NCI-H82 treated with DMSO at 0.1 percent for 48 hours (cell line): Measurements from ENCODE around the gene EEF2KMT.

Source experiments
- DNase-seq: peaks from one replicate; lab custom pipeline; 2025; ENCODE audit not compliant: unreplicated experiment; lab: John Stamatoyannopoulos, UW

Gene EEF2KMT

DNA sequence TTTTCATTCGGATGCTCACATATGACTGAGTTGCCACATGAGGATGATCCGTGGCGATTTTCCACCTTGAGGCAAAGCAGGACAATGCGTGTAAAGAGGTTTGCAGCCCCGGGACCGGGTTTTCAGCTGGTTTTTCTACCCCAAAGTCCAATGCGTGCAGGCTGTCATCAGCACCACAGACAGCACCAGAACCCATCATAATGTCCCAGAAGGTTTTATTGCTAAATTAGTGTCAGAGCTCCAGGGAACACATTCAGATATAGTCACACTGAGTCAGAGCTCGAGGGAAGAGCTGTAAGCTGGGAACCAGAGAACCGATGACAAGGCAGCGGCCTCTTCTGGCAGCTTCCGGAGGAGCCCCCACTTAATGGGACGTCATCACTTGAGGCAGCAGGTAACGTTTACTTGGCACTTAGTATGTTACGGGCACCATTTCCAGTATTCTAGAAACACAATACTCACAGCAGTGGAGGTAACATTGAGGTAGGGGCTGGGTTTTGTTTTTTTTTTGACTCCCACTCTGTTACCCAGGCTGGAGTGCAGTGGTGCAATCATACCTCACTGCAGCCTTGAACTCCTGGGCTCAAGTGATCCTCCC is 54.9 kb downstream of the EEF2KMT start:
- DNase-seq, result no peak

DNA sequence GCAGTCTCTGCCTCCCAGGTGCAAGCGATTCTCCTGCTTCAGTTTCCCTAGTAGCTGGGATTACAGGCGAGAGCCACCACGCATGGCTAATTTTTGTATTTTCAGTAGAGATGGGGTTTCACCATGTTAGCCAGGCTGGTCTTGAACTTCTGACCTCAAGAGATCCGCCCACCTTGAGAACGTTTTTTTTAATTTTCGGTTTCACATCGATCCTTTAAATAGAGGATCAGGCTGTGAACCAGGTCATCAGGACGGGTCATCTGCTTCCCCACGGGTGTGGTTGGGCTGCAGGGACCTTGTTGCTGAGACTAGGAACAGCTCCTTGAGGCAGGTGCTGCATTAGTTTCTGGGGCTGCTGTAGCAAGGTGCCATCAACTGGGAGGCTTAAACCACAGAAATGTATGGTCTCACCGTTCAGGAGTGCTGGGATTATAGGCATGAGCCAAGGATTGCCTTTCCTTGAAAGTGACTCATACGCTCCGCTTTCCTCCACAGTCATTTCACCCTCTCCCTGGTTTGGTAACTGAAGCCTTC is 55.9 kb downstream of the EEF2KMT start:
- DNase-seq, result no peak

DNA sequence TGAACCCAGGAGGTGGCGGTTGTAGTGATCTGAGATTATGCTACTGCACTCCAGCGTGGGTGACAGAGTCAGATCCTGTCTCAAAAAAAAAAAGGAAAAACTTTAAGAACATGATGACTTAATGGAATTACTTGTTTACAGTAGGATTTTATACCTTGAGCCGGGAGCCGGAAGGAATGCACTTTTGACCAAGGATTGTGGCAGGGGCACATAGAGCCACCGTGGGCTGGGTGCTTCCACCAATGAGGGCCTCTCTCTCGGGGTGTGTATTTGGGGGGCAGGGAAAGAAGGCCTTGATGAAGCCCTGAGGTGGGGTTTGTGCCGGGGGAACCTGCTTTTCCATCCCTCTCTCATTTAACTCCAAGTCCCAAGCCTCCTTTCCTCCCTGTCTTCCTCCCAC is 57.1 kb downstream of the EEF2KMT start:
- no peak for DNase-seq

DNA sequence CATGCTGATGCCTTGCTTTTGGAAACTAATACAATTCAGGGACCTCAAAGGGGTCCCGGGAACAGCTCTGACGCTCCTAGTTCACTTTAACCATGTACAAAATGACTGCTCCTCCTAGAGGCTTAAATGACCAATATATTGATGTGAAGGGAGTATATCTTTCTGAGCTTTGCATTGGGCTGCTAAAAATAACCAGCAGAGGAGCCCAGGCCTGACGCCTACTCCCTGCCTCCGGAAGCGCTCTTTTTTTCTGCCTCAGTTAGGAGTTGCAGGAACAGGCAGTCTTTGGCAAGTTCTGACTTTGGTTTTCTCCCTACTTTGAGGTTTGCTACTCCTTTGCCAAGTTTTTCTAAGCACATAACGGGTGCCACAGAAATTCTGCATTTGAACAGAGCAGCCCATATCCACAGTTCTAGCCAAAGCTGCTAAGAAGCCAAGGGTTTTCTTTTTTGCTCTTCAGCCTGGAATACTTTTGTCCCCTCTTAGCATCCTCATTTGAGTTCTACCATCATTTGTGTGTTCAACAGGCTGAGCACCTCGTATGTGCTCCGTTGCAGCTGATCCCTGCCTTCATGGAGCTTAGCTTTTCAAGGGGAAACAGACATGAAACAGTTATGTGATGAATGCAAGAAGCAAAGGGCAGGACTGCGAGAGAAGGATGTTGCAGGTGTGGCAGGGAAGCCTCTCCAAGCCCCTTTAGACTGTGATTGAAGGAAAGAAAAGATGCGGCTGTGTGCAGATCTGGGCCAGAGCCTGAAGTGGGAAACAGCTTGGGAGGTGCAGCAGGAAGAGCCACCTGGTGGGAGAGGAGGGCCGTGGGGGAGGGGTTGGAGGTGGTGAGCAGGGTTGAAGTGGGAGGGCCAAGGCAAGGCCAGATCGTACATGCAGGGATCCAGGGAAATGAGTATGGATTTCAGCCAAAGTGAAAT is 61.1 kb downstream of the EEF2KMT start:
- DNase-seq, result no peak

DNA sequence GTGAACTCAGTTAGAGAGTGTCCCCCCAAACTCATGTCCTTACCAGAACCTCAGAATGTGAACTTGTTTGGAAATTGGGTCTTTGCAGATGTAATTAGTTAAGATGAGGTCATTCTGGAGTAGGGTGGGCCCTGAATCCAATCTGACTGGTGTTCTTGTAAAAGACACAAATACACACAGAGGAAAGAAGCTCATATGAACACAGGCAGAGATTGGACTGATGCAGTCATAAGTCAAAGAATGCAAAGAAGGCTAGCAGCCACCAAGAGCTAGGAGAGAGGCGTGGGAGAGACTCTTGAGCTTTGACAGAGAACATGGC is 61.7 kb downstream of the EEF2KMT start:
- DNase-seq, result no peak
